SHP77 (cell line): ENCODE results near the gene ANO7.

ENCODE experiments used
- DNase-seq, 2 experiments: peaks; one replicate each; lab custom pipeline; 2025; lab: John Stamatoyannopoulos, UW

Gene ANO7

DNA sequence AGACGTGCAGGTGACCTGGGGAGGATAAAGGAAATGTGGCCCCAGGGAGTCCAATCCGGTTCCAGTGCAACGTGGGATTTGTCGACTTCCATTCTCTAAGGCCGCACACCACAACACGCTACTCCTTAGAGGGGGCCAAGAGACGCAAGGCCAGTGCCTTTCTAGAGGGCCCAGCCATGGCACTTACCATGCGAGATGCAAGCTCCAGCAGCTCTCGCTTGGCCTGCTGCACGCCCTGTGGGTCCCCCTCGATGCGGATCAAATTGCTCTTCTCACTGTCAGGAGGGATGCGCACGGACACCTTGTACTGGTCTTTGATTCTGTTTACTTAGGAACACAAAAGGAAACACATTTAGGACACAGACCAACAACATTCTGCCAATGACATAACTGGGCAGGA, 61.2 kb downstream of the ANO7 start:
- no peak for DNase-seq

DNA sequence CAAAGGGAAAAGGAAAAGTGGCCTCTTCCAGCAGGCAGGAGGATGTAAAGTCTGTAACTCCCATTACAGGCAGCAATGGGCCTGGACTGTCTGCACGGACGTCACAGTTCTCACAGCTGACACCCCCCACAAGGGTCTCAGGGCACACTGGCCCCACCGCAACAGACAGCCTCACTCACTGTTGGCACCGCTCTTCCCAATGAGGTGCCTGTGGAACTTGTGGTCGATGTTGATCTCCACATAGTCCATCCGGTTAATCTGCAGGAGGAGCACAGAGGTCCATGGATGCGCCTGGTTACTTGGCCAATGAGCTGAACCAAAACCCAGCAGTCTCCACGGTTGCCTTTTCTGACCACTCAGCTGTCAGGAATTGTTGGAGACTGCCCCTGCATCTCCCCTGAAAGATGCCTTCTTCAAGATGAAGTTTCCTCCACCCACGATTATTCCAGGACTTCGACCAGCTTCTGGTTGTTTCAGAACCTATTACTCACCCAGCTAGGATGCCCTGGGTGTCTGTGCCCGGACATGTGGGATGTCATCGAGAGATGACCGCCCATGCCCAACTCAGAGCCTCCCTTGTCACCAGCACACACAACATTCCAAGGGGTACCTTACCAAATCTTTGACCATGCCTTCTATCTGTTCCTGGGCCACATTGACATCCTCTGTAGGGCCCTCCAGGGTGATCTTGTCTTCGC, 64.5 kb downstream of the ANO7 start:
- no peak for DNase-seq

DNA sequence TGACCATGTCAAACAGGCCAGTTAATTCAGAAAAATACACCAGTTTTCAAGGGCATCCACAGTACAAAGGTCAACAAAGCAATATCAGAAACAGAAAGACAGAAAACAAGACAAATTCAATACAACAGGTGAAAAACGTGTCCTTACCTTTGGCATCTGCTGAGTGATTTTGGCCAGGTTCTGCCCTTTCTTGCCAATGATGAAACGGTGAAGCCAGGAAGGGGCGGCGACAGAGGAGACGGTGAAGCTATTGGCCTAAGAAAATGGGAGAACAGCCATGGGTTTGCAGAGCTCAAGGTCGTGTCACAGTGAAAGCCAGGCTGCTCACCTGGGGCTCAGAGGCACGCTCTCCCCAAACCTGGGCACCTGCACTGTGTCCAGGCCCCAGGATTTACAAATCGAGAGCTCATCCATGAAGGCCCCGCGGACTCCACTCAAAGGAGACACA, 66.5 kb downstream of the ANO7 start:
- DNase-seq = no peak

DNA sequence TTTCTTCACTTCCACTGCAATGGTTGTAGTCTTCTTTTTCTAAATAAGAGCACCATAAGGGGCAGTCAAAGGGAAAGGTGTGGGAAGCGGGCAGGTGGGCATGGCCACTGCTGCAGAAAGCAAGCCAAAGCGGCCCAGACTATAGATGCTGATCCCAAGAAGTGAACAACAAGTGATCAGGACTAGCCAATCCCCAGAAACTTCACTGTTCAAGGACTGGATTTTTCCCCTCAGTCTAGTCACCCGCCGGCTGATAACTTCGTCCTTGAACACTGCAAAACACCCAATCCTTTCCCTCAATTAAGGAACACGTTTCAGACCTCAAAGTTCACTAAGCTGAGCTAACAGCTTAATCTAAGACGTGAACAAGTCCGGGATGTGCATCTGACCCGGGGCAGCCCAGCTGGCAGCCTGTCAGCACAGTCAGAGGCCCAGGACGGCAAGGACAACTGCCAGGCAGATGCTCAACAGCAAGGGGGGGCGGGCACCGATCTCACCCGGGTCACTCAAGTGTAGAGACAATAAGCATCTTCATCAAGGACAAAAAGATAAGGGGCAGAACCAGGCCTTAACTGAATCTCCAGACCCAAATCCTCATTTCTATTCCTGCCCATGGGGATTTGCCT, 67.2 kb downstream of the ANO7 start:
- no peak for DNase-seq

DNA sequence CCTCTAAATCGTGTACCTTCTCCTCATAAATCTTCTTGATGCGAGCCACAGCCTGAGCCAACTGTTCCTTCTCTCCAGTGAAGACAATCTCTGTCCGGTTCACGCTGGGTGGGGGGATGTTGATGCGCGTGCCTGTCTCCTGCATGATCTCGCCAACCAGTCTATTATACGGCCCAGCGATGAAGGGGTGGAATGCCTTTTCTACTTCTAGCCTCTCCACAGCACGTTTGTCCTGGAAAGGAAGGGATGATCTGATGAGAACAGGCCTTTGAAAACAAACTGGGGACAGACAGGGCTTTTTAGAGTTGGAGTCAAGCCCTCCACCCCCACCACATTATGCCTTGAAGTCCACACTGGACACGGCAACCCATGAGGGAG, 67.7 kb downstream of the ANO7 start:
- DNase-seq = no peak

DNA sequence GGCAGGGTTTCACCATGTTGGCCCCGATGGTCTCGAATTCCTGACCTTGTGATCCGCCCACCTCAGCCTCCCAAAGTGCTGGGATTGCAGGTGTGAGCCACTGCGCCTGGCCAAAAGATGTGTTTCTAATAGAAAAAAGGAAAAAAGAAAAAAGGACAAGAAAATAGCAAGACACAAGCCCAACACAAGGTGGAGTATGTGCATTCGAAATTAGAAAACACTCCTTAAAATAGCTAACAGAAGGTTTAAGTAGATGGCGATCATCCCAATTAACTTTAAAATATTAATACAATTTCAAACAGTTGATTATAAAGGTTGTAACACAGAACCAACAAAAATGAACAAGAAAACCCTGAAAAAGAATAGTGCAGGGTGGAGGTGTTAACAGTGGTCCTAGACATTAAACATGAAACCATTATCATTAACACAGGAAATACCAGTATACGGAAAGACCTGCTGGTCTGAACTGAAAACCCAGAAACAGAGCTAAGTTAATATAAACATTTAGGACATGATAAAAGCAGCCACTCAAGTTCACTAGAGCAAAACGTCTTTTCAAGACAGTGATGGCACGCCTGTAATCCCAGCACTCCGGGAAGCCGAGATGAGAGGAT, 69.0 kb downstream of the ANO7 start:
- no peak for DNase-seq

DNA sequence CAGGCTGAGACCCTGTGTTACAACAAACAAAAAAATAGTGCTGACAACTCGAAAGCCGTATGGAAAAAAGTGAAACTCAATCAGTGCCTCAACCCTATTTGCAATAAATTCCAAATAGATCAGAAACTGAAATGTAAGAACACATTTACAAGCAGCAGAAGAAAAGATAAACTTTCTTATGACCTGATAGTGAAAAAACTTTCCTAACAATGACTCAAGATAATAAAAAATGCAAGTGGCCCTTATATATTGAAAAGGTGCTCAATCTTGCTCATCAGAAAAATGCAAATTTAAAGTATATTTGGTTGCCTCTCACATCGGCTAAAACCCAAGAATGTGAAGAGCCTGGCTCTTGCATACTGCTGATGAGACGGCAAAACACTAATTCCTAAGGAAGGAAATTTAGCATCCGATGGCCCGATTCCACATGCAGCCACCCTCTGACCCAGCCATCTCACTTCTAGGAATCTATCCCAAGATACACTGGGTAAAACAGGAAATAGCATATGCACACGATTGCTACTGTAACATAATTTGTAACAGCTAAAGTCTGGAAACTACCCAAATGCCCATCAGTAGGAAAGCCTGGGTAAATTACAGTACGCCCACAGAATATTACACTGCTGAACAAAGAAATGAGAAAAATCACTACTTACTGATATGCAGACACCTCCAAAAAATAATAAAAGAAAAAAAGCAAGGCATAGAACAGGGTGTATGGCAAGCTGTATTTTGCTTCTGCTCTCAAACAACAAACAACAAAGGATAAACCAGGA, 70.2 kb downstream of the ANO7 start:
- no peak for DNase-seq

DNA sequence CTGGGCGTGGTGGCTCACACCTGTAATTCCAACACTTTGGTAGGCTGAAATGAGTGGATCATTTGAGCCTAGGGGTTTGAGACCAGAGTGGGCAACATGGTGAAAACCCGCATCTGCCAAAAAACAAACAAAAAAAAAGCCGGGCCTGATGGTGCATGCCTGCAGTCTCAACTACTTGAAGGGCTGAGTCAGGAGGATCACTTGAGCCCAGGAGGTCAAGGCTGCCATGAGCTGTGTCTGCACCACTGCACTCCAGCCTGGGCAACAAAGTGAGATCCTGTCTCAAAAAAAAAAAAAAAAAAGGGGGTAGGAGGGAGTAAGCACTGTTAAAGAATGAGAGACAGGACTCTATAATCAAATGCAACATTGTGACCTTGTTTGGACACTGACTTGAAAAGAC, 72.4 kb downstream of the ANO7 start:
- DNase-seq = no peak

DNA sequence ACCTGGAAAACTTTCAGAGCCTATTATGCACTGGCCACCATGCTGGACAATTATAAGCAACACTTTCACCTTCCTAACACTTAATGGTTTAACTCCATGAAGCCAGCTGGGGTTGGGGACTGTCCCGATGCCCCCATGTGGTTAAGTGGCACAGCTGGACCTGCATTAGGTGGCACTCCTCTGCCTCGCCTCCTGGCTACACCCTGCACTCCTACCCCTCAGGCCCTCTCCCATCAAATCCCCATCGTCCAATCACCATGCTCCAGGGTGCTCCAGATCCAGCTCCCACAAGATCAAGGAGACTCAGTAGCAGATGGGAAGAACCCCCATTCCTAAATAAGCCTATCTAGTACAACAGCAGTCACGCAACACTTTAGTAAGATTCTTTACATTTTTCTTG, 73.2 kb downstream of the ANO7 start:
- no peak for DNase-seq

DNA sequence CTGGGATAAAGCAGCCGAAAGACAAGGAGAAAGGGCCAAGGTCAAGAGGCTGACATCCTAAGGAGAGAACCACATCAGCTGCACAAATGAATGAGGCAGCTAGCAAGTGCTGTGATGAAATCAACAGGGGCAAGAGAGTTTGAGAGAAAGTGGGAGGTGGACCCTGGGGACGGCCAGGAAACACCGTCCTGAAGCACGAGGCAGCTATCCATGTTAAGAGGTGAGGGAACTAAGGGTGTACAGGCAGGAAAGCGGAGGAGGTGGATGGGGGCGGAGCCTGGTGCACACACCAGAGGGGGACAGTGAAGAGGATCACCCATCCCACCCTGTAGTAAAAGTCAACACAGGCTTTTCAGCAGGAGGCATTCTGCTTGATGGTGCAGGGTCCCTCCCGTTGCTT, 74.6 kb downstream of the ANO7 start:
- DNase-seq = no peak

DNA sequence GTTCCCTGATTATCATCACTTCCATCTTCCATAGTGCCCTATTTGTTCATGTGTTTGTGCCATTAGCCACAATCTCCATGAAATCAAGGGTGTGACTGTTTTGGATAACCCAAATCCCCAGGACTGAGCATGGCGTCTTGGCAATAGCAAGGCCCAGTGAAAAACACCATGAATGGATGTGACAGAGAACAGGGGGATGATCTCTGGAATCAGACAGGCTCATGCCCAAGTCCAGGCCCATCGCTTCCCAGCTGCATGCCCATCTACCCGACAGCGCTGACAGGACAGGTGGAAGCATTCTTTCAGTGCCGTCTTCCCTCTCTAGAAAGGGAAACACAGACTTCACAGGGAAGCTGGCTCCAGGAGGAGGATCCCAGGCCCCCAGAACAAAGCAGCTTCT, 77.0 kb downstream of the ANO7 start:
- no peak for DNase-seq

DNA sequence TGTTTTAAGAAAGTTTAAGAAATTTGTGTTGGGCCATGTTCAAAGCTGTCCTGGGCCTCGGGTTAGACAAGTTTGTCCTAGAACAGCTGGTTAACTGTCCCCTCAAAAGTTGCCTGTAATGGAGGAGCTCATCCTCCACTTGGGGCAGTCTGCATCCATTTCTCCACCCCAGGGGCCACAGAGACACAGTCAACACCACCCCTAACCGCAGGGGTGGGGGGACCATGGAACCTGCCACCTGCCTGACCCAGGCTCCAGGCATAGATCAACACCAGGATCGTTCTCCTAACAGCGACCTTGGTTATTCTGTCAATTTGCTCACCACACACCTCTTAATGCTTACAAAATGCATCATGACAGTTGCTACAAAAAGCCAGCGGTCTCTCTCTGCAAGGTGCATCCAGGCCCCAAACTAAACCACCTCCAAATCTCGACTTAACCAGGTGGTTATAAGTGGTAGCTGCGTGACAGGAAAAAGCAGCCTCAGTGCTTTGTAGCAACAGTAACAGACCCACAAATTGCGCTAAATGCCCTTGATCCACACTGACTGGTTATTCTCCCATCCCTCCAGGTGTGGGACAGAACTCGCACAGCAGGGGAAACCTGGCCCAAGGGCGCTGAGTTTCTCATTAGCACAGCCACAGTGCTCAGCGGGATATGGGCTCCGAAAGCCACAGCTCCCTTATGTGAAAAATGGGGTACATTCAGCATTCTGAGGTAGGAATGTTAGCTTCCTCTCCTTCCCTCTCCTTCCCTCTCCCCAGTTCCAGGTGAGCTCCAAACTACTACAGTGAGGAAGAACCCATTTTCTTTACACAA, 79.0 kb downstream of the ANO7 start:
- DNase-seq = no peak

DNA sequence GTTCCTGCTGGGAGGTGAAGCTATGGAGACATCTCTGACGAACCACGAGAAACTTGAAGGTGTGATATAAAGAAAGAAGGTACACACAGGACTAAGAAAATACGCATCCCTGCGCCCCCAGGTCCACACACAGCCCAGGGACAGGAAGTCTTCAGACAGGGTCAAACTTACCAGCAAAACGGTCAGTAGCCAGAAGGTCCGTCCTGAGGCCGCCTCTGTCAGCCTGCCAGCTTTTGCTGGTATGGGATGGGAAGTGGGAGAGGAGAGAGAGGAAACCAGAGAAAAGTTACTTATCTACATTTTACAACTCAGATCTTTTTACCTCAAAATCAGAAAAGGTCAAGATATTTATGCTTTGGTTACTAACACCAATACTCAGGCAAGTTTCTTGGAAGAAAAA, 79.8 kb downstream of the ANO7 start:
- no peak for DNase-seq

DNA sequence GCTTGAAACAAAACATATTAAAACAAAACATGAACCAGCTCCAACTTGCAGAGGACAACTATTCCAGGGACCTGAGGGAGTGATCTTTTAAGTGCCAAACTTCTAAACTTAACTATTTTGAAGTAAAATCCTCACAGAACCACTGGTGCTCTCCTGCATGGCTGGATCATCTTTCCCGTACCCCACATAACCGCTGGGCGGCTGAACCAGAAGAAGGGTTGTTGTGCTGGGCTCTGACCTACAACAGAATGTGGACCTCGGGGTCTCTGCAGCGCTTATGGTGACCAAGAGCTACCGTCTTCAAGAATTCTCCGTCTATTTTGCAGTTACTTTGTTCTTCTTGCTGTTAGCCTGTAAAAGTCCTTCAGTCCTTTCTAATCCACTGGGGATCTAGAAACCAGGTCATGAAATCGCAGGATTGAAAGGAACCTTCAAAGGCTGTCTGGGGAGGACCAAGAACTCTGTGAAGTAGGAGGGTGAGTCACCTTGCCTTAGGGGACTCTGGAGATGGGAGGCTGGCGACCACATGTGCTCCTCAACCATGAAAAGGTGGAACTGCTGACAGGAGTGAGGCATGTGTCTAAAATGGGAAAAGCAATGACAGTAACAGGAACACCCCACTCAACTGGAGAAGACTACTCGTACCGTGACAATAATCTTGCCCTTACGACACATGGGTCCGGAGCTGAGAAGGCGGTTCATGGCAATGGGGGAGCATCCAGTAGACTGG, 80.4 kb downstream of the ANO7 start:
- DNase-seq = no peak

DNA sequence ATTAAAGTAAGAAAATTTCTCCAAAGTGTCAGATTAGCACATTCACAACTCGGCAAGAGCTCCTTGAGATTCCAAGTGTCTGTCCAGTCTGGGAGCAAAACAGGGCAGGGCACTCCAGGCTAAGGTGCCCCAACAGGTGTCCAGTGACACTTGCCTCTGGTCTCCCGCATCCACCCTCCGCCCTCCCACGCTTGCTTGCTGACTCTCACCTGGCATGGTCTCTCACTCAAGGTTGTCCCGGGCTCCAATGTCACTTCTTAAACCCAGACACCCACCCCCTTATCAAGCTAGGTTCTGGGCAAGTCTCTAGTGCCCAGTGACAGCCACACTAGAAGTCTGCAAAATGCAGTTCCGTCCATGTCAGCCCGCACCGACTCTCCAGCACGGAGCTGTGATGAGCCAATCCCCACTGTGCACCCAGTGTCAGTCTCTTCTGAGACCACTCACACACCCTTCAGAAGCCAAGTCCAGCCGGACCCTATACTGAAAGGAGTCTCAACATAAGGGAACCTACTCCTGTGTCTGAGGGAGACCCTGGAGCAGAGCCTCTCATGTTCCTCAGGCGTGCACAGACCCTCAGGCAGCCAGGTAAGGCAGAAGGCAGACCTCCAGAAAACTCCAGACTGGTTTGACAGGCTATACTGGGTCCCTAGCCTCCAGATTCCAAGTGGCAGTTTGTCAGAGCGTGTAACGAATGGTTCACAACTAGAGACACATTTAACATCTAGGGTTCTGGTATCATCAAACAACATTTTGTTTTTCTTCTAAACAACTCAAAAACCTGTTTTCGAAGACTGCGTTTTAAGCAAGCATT, 81.4 kb downstream of the ANO7 start:
- DNase-seq = no peak

DNA sequence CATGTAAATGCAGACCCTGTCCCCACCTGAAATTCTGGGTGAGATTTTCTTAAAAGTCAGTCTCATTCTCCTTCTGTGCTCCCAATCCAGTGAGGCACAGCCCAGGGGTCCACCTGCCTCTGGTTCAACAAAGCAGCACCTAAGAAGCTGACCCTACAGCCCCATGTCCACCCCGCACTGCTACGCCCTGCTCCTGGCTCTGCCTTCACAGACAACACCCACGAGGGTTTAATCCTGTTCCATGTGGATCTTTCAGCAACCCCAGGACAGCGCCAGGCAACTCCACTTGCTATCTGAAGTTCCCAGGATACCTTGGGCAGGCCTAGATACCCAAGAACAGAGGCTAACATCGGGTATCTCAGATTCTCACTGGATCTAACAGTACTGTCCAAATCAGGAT, 82.1 kb downstream of the ANO7 start:
- no peak for DNase-seq

DNA sequence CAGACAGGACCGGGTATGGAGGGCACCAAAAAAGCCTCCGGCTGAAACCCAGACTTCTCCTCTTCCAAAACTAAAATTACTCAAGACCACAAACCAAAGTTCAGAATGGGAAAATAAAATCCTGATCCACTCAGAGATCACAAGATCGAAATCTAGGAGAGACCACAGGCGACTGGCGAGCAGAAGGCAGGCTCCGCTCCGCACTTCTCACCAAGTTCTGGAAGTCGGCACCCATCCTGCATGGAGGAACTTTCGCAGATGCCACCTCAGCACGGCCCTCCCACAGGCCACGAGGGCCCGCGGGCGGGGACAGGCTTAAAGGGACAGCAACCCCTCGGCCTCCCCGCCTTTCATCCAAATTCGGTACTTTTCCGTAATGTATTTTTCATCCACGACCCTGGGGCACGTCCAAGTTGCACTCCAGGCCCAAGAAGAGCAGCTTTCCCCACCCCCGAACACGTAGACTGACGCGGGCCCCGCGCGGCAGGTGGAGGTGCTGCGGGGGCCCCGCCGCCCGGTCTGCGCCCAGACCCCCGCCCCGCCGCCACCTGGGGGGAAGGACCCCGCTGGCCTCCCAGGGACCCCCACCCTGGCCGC, 83.3 kb downstream of the ANO7 start:
- DNase-seq = no peak

DNA sequence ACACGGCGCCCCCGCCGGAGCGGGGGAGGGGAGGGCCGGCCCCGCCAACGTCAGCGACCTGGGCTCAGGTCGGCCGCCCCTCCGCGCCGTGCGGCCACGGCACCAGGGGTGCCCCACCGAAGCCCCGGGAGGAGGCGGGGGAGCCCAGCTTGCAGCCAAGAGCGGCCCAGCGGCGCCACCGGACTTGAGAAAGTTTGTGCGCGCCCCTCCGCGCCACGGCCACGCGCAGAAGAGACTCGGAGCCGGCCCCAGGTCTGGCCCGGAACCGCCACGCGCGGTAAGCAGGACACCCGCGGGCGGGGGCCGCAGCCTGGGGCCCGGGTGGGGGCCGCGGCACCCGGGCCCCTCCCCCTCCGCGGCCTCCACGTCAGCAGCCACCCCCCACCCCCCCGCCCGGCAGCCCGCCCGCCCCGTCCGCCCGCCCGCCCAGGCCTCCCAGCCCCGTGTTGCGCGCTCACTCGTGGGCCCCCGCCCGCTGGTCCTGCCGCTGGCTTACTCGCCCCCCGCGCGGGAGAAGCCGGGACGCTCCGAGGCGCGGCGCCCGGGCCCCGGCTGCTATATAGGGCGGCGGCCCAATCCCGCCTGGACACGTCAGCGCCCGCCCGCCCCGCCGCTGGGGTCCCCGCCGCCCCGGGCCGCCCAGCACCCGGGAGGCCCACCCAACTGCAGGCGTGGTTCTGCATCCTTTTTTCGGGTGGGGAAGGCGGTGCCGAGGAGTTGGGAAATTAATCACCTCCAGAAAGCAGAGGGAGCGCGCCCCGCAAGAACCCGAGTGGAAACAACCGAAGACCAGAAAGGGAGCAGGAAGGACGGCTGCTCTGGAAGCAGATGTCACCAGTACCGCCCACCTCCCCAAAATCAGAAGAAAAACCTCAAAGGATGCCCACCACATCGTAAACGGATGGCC, 84.1 kb downstream of the ANO7 start:
- no peak for DNase-seq
